Measurements from ENCODE around the gene ATG16L1.

- no peak for TF ChIP-seq EZH2 (IDR thresholded peaks at IDR 0.05)
- no peak for TF ChIP-seq POLR2AphosphoS5 (IDR thresholded peaks at IDR 0.05; ENCODE audit: borderline replicate concordance, low read depth, low read length)
- TF ChIP-seq FOXP2 (optimal IDR thresholded peaks at IDR 0.05; ENCODE audit: control extremely low read depth, extremely low read length, insufficient read depth), result no peak
Observed at GRCh38 chr2:233250568-233250967, 905 bp upstream of the ATG16L1 start.

All from SK-N-MC (cell line).